ENCODE results near the gene NPC1.

NPC1 gene

DNA sequence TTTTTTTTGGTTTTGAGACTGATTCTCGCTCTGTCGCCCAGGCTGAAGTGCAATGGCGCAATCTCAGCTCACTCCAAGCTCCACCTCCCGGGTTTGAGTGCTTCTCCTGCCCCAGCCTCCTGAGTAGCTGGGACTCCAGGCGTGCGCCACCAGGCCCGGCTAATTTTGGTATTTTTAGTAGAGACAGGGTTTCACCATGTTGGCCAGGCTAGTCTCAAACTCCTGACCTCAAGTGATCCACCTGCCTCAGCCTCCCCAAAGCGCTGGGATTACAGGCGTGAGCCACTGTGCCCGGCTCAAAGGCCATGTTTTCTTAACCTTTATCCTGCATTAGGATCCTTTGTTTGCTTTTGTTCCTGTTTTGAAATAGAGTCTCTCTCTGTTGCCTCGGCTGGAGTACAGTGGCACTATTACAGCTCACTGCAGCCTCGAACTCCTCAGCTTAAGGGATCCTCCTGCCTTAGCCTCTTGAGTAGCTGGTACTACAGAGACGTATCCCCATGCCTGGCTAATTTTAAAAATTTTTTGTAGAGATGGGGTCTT, 41.0 kb downstream of the NPC1 start:
- DNase-seq, result no peak

DNA sequence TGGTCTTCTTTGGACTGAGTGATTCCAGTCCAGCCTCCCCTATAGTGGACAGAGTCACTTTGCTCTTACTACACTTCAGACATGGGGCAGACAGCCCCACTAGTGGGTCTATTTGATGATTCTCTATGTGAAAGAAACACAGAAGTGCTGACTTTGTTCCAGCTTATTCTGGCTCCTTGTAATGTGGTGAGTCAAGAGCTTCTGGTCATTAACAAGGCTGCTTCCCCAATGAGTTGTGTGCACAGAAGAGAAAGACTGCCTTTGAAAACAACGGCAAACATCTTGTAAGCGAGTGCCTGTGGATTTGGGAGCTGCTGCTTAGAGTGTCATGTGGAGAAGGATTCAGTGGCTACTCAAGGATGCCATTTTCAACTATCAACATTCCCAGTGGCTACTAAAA, 43.8 kb downstream of the NPC1 start:
- no peak for DNase-seq

DNA sequence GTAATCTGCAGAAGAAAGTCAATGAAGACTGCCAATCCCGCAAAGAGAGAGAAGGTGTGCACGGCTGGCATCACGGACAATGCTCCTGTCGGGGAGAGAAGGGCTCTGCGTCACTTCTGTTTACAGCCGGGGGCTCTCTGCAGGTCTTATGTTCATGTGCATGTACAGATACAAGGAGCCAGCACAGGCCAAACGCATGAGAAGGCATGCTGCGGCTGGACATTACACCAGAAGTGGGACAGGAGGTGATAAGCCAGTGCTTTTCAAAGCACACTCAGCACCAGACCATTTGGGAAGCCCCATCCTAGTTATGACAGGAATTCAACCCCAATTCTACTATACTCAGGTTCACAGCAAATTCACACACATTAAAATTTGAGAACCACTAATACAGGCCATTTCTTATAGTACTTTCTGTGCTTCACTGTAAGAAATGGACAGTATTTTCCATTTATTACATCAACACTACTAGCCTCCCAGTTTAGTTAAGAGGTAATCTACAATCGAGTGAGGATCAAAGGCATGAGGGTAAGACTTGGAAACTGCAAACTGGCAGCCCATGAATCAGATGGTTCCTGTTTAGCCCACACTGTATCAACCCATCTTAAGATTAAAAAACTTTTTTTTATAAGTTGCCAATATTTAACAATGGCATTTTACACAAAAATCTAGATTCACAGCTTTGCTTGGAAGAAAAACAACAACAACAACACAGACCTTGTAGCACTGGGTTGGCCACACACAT, 44.8 kb downstream of the NPC1 start:
- no peak for DNase-seq

DNA sequence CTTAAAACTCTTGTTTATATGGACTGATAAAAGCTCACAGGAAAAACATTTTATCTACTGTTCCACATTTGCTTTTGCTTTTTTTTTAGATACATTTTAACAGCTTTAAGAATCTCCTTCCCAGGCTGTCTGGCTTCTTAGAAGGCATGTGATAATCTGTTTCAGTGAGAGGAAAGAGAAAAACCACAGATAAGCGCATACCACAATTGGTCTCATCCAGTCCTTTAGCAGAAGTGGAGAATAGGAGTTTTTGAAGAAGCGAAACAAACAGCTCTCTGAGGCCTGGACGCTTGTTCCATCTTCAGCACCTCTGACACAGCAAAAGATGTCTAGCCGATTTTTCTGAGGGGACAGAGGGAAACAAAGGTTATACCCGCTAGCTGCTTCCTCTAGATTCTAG, 45.4 kb downstream of the NPC1 start:
- DNase-seq, result no peak

DNA sequence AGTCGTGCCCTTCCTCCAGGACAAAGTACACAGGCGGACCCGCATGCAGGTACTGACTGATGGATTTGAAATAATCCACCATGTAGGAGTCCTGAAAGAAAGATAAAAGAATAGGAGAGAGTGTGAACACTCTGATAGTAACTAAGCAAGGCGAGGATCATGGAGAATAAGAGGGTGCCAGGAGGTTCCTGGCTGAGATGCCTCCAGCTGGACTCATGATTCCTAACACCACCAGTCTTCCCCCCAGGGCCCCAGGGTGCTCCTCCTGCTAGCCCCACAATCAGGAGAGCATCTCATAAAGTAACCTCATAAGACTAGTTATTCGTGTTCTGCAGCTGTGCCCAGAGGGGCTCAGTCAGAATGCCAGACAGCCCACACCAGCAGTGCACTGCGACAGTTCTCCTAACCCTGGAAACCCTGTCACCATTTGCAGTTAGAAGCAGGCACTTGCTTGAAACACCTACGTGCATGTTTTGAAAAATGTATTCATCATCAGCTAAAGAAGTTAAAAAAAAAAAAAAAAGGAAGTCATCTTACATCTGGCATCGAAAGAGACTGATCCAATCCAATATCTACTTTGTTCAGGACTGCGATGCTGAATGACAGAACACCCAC, 46.3 kb downstream of the NPC1 start:
- no peak for DNase-seq

DNA sequence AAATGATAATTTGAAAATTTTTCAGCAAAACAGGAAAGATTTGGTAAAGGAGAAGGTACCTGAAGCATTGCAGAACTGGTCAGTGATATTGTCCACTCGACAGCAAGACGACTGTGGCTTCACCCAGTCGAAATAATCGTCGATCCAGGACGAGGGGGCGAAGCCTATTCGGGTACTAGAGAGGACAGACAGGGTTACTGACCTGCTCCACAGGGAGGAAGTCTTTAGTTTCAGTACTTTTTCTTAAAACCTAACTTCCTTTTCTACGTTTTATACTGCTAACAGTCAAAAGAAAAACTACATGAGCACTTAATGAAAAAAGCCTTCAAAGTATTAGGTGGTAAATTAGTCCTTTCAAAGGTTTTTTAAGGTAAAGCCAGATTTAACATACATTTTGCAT, 47.0 kb downstream of the NPC1 start:
- DNase-seq, result no peak

DNA sequence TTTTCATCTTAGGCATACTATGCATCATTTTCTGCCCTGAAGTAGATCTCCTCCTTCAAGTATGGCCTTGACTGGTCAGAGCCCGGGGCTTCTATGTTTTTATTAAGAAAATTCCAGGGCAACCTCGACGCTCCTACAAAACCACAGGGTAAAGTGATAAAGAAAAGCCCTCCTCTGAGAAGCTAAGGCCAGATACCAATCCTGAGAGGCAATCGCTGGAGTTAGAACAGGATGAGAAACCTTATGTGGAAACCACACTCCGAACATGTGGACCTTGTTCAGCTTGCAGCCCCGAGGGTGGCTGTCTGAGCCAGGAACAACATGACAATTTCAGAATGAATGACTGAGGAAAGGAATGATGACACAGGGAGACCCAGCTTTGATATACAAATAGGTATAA, 47.4 kb downstream of the NPC1 start:
- DNase-seq, result no peak

DNA sequence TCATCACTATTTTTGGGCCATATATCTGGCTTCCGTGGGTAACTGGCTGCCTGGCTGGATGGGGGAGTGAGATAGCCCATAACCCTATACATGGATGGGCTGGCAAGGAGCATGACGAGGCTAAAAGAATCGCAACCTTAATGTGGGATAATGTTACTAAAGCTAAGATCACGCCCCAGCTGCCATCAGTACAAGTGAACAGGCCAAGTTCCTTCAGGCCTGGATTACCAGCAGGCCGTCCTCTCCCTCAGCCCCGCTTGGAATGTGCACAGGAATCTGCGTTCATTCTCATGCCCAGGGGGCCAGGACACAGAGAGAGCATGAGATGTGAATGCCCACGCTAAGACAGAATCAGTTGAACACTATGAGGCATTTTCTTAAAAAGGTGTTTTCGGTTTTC, 48.3 kb downstream of the NPC1 start:
- no peak for DNase-seq

DNA sequence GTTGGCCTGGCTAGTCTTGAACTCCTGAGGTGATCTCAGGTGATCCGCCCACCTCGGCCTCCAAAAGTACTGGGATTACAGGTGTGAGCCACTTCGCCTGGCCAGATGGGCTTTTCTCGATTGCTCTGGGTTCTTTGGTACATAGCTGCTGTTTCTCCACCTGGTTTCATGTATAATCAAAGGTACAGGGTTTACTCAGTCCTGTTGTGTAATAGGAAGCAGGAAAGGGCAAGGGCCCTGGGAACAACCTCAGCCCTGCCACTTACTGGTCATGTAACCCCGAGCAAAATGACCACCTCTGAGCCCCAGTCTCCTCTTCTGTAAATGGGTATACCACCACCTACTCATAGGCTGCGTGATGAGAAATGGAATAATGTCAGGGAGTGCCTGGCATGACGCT, 49.0 kb downstream of the NPC1 start:
- DNase-seq, result no peak

DNA sequence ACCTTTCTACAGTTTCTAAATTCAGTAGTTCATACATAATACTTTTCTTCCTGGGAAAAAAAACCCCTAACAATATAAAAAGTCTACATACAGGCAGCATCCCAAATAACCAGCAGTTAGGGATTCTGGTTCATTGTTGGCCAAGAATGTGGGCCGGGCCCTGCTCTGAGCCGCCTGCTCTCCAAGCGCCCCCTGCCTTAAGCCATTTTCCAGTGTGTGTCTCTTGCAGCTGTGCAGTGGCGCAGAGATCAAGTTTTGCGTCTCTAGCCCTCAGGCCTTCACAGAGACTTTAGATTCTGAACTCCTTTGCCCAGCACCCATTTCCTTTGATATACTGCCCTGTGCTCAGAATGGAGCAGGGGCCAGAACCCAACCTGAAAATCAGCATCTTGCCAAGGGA, 50.1 kb downstream of the NPC1 start:
- DNase-seq, result no peak

DNA sequence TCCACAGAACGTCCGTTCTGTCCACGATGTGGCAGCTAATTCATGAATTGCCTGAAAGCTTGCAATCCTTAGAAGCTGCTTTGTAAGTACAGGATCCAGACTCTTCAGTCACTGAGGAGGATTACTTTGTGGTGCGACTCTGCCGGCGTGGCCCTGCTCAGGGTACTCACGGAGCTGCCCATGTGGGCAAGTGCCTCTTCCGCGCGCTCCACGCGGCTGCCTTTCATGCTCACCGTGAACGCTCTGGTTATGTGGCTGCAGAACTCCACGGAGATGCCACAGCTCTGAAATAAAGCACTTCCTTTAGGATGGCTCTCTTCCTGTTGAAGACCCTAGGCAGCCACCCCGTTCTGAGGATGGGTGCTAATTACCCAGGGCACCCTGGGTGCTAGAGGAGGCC, 52.0 kb downstream of the NPC1 start:
- no peak for DNase-seq

DNA sequence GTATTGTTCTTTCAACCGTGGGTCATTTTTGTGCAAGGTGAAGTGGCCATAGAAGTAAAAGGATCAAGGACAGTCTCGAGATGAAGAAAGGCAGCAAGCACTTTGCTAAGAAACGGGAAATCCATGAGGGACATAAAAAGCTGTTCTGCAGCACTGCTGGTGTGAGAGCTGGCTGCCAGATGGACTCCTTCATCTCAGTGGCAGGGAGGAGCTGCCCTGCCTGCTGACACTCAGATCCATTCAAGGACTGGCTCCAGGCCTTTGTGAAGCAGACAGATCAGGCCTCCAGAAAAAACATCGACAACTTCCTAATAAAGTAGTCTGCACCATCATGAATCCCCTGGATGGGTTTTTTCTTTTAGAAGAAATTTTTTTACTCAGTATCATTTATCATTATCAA, 53.5 kb downstream of the NPC1 start:
- DNase-seq, result no peak

DNA sequence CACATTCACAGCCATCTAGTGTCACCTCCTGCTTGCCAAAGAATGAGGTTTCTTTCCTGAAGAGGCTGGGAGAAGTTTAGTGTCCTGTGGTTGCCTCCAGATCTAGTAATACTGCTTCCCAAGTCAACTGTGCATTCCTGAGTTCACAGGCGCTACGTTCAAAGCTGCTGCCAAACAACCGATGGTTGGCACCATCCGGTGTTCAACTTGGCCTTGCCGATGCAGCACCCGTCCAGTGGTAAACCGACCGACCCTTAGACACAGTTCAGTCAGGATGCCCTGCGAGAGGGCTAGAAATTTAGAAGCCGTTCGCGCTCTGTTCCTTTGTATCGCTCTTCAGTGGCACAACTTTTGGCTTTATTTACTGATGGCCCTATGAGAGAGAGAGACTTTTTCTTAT, 54.4 kb downstream of the NPC1 start:
- no peak for DNase-seq

DNA sequence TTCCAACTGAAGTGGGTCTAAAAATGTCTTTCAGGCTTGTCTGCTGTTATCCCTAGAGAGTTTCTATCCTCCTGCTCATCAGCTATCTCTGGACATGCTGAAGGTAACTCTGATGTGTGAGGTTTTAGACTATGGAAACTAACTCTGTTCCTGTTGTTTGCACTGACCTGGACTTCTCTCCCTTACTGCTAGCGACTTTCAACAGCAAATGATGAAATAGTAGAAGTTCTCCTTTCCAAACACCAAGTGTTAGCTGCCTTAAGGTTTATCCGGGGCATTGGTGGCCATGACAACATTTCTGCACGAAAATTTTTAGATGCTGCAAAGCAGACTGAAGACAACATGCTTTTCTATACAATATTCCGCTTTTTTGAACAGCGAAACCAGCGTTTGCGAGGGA, 56.1 kb downstream of the NPC1 start:
- DNase-seq, result no peak

DNA sequence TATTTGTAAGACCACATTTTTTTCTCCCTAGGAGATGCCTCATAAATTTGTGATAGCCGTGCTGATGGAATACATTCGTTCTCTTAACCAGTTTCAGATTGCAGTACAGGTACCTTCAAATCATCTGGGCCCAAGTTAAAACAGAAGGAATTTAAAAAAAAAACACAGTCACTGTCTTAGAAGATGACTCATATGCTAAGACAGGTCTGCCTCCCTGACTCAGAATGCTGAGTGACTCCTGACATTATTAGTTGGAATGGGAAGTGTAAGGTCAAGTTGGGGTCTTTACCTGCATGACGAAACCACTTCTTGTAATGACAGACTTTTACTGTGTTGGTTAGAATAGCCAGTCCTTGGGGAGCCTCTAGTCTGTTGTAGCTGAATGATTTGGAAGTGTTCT, 56.7 kb downstream of the NPC1 start:
- DNase-seq, result no peak

DNA sequence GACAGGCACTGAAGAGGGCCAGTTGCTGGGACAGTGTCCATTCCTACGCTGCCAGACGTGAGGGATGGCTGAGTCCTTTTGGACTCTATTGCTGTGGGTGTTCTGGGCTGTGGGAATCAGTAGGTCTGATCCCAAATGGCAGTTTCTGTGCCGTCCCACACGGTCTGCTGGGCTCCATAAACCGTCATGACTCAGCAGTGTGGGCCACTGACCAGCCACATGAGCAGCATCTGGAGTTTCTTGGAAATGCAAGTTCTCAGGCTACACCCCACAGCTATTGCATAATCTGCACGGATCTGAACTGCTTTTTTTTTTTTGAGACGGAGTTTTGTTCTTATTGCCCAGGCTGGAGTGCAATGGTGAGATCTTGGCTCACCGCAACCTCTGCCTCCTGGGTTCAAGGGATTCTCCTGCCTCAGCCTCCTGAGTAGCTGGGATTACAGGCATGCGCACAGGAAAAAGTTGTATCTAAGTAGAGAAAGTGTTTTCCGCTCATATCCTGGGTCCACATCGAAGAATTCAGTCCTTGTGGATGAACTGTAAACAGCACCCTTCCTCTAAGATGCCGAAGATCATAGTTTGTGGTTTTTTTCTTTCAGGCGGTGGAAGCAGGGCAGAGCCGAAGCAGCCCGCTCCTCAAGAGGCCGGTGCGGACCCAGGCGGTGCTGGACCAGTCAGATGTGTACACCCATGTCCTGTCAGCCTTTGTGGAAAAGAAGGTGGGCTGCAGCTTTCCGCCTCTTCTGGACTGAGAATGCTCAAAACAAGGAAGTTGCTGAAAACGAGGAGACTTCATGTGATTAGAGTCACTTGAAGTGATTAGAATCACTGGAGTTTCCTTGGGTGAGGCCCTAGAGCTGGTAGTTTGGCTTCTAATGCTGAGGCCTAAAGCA, 57.5 kb downstream of the NPC1 start:
- no peak for DNase-seq

DNA sequence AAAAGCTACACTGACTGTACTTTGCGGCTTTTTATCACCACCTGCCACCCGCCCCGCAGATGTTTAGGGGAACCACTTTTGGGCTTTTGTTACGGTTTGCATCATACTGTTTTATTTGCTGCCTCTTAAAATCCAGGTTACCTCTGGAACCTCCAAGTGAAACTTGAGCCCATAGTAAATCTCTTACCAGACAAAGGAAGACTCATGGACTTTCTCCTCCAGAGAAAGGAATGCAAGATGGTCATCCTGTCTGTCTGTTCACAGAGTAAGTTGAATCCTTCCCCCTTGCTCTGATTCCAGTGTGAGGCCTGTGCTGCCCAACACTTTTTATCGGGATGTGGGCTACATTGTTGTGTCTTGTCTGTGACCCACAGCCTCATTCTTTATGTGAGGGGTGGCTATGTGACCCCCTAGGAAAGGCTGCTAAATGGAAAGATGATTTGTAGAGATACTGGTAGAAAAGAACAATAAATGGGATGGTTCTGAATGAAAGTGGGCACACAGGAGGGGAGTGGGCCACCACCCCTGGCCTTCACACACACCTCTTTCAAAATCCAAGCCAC, 59.7 kb downstream of the NPC1 start:
- DNase-seq, result no peak

DNA sequence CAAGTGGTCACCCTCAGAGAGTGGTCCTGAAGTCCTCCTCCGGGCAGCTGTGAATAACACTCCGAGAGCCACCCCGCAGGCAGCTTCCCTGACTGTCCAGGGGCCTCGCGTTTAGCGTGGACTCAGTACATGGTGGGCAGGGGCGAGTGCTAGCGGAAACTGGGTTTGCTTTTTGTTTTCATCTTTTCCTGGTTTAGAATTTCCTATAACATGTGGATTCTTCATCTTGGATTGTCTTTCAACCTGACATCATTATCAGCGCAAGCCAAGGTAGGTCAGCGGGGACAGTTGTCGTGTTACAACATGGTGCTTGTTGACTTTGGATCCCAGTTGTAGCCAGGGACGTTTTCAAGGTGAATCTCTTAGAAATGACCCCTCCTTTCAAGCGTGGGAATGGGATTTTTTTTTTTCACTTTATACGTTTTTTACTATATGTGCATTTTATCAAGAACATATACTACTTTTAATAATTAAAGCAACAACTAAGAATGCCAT, 62.0 kb downstream of the NPC1 start:
- DNase-seq, result no peak

DNA sequence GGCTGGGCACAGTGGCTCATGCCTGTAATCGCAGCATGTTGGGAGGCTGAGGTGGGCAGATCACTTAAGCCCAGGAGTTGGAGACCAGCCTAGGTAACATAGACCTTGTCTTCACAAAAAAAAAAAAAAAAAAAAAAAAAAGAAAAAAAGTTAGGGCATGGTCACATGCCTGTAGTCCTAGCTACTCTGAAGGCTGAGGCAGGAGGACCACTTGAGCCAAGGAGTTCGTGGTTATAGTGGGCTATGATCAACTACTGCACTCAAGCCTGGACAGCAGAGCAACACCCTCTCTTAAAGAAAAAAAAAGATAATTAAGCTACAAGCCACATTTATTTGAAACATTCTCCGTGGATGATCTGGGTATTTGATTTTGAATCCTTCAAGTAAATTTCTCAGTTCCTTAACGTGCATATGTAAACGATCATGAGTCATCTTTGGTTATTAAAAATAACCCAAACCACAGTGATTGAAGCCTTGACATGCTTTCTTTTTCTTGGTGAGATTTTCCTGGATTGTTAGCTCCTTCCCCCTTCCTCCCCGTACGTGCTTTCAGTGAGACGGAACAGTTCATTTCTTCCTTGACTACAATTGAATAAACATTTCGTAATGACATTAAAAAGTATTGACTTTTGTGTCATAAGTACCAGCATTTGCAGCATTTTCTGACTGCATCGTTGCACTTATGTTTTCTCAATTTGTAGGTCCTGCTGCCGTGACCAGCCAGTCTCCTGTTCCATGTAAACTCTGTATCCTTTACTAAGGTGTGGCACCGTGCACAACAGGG, 62.7 kb downstream of the NPC1 start:
- no peak for DNase-seq

DNA sequence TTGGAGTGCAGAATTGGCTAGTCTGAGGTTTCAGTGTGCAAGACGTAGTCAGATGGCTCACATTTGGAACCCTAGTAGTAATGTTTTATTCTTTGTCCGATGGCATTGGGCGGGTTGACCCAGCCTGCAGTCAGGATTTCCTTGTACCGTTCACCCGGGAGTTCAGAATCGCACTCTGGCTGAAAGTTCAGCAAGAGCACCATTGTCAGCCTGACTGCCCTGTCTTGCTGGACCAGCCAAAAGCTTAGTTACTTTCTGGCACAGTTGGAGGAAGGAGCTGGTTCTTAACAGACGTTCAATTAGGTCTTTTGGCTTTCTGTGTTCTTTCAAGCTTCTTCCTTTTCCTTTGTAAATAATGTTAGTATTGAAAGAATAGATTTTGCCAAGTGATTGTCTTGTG, 64.4 kb downstream of the NPC1 start:
- DNase-seq, result no peak

DNA sequence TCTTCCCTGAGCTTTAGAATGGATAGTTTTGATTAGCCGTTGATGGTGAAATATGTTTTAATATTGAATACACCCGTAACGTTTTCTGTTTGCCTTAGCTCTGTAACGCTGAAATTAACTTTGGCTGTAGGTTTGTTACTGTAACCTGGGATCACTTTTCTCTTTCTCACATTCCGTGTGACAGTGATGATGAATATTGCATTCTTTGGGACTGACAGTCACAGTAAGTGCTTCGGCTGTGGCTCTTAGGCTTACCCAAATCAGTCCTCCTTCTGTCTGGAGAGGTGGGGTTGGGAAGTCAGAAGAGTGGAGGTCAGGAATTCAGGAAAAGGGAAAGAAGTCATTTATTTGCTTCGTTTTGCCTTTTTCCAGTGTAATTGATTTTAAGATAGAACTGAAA, 65.0 kb downstream of the NPC1 start:
- DNase-seq, result no peak

DNA sequence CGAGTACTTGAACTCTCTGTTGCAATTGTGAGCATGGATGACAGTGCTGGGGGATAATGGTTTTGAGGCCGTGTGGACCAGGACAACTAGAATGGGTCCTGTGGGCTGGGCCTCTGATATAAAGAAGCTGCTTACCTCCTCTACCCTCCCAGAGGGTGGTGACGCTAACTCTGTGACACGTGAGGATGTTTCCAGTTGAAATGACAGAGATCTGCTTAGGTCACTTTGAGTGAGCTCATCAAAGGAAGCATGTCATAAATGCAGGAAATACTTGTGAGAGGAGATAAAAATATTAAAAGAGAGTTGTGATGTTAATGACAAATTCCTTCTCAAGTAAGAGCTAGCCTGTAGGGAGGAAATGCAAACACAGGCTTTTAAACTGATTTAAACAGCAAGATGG, 66.6 kb downstream of the NPC1 start:
- DNase-seq, result no peak
